ENCODE results near the gene RABEPK.
"Not testable (repeated sequence)": the region's sequence is repeated elsewhere in the genome, so short reads cannot be mapped to it uniquely, and the experiment has no call there.

Gene RABEPK

GRCh38 chr9:125200216-125201047 lies at the start of gene RABEPK:
TSS of gene RABEPK (plus strand) at chr9:125200542. CDS start at chr9:125203014, 2,472 bp downstream.
- Histone ChIP-seq H3K4me3 (ENCODE audit: low read length) (peak within 1 kb of the TSS; percentile 88), H3K4me1 (ENCODE audit: control insufficient read depth, insufficient read depth, low read length) (no peaks in the 10 kb centered on the region), H3K36me3 (ENCODE audit: control insufficient read depth, insufficient read depth, low read length) (no peaks in the 10 kb centered on the region; the same call in 1 of the 2 replicates), H3K9me3 (ENCODE audit: control insufficient read depth, insufficient read depth, low read length) (no peaks in the 10 kb centered on the region), H3K27me3 (ENCODE audit: control insufficient read depth, insufficient read depth, low read length) (no peaks in the 10 kb centered on the region), H3K27ac (ENCODE audit: low read length) (no peak within 1 kb of the TSS)
- WGBS (ENCODE audit: insufficient coverage, insufficient read length): no CpG with 5 or more reads among the region's 51 CpGs
- peak; percentile 89 for DNase-seq (ENCODE audit: low read depth, low spot score)

- DNase-seq (ENCODE audit: low read depth, low spot score): no peak
- Histone ChIP-seq H3K27me3 (ENCODE audit: control insufficient read depth, insufficient read depth, low read length) (no peaks in the 10 kb centered on the region), H3K4me1 (ENCODE audit: control insufficient read depth, insufficient read depth, low read length) (peaks cover 4% of the 10 kb centered on the region; the same call in 1 of the 2 replicates), H3K9me3 (ENCODE audit: control insufficient read depth, insufficient read depth, low read length) (no peaks in the 10 kb centered on the region), H3K36me3 (ENCODE audit: control insufficient read depth, insufficient read depth, low read length) (peaks cover 9% of the 10 kb centered on the region; the same call in 1 of the 2 replicates), H3K27ac (ENCODE audit: low read length) (no peak overlapping the region), H3K4me3 (ENCODE audit: low read length) (no peak overlapping the region)
- WGBS (ENCODE audit: insufficient coverage, insufficient read length): no CpG with 5 or more reads among the region's 2 CpGs
These were observed 48.6 kb upstream of the RABEPK start for GRCh38 chr9:125151730-125152129.

GRCh38 chr9:125153712-125154367 lies 46.5 kb upstream of the RABEPK start:
- WGBS (ENCODE audit: insufficient coverage, insufficient read length): no CpG with 5 or more reads among the region's 4 CpGs
- Histone ChIP-seq H3K27ac (ENCODE audit: low read length) (no peak overlapping the region), H3K4me1 (ENCODE audit: control insufficient read depth, insufficient read depth, low read length) (peaks cover 4% of the 10 kb centered on the region; the same call in 1 of the 2 replicates), H3K27me3 (ENCODE audit: control insufficient read depth, insufficient read depth, low read length) (no peaks in the 10 kb centered on the region), H3K4me3 (ENCODE audit: low read length) (no peak overlapping the region), H3K9me3 (ENCODE audit: control insufficient read depth, insufficient read depth, low read length) (no peaks in the 10 kb centered on the region), H3K36me3 (ENCODE audit: control insufficient read depth, insufficient read depth, low read length) (peaks cover 9% of the 10 kb centered on the region; the same call in 1 of the 2 replicates)
- no peak for DNase-seq (ENCODE audit: low read depth, low spot score)

- Histone ChIP-seq H3K4me1 (ENCODE audit: control insufficient read depth, insufficient read depth, low read length) (peaks cover 4% of the 10 kb centered on the region; the same call in 1 of the 2 replicates), H3K36me3 (ENCODE audit: control insufficient read depth, insufficient read depth, low read length) (peaks cover 2% of the 10 kb centered on the region; the same call in 1 of the 2 replicates), H3K27ac (ENCODE audit: low read length) (no peak overlapping the region), H3K4me3 (ENCODE audit: low read length) (no peak overlapping the region), H3K27me3 (ENCODE audit: control insufficient read depth, insufficient read depth, low read length) (no peaks in the 10 kb centered on the region), H3K9me3 (ENCODE audit: control insufficient read depth, insufficient read depth, low read length) (no peaks in the 10 kb centered on the region)
- DNase-seq (ENCODE audit: low read depth, low spot score): no peak
- WGBS (ENCODE audit: insufficient coverage, insufficient read length): no CpG with 5 or more reads among the region's 2 CpGs
These were observed 43.8 kb upstream of the RABEPK start for GRCh38 chr9:125156551-125156950.

- no peak for DNase-seq (ENCODE audit: low read depth, low spot score)
- no peaks in the 10 kb centered on the region for H3K36me3 ChIP-seq (ENCODE audit: control insufficient read depth, insufficient read depth, low read length)
- no peaks in the 10 kb centered on the region for H3K27me3 ChIP-seq (ENCODE audit: control insufficient read depth, insufficient read depth, low read length)
- H3K4me1 ChIP-seq (ENCODE audit: control insufficient read depth, insufficient read depth, low read length): no peaks in the 10 kb centered on the region
- no peak overlapping the region for H3K27ac ChIP-seq (ENCODE audit: low read length)
- H3K4me3 ChIP-seq (ENCODE audit: low read length): no peak overlapping the region
- no peaks in the 10 kb centered on the region for H3K9me3 ChIP-seq (ENCODE audit: control insufficient read depth, insufficient read depth, low read length)
These were observed 39.6 kb upstream of the RABEPK start for GRCh38 chr9:125160750-125161149.

GRCh38 chr9:125161284-125161918 lies 38.9 kb upstream of the RABEPK start:
- no peak for DNase-seq (ENCODE audit: low read depth, low spot score)
- H3K9me3 ChIP-seq (ENCODE audit: control insufficient read depth, insufficient read depth, low read length): no peaks in the 10 kb centered on the region

GRCh38 chr9:125162891-125163290 lies 37.5 kb upstream of the RABEPK start:
- DNase-seq (ENCODE audit: low read depth, low spot score); H3K36me3 ChIP-seq (ENCODE audit: control insufficient read depth, insufficient read depth, low read length): not testable (repeated sequence)
- WGBS (ENCODE audit: insufficient coverage, insufficient read length): no CpG with 5 or more reads among the region's 6 CpGs

More at GRCh38 chr9:125161284-125161918, 38.9 kb upstream of the RABEPK start:
- Histone ChIP-seq H3K27me3 (ENCODE audit: control insufficient read depth, insufficient read depth, low read length) (no peaks in the 10 kb centered on the region), H3K27ac (ENCODE audit: low read length) (no peak overlapping the region), H3K4me1 (ENCODE audit: control insufficient read depth, insufficient read depth, low read length) (no peaks in the 10 kb centered on the region), H3K4me3 (ENCODE audit: low read length) (no peak overlapping the region), H3K36me3 (ENCODE audit: control insufficient read depth, insufficient read depth, low read length) (no peaks in the 10 kb centered on the region)
- whole genome bisulfite sequencing (ENCODE audit: insufficient coverage, insufficient read length): no CpG with 5 or more reads among the region's 3 CpGs

GRCh38 chr9:125166762-125167161 lies 33.6 kb upstream of the RABEPK start:
- no CpG with 5 or more reads among the region's 2 CpGs for WGBS (ENCODE audit: insufficient coverage, insufficient read length)
- no peak overlapping the region for H3K4me3 ChIP-seq (ENCODE audit: low read length)
- no peaks in the 10 kb centered on the region for H3K27me3 ChIP-seq (ENCODE audit: control insufficient read depth, insufficient read depth, low read length)
- no peak overlapping the region for H3K27ac ChIP-seq (ENCODE audit: low read length)
- DNase-seq (ENCODE audit: low read depth, low spot score): no peak
- peaks cover 2% of the 10 kb centered on the region; the same call in 1 of the 2 replicates for H3K36me3 ChIP-seq (ENCODE audit: control insufficient read depth, insufficient read depth, low read length)
- H3K9me3 ChIP-seq (ENCODE audit: control insufficient read depth, insufficient read depth, low read length): no peaks in the 10 kb centered on the region
- no peaks in the 10 kb centered on the region for H3K4me1 ChIP-seq (ENCODE audit: control insufficient read depth, insufficient read depth, low read length)

More at GRCh38 chr9:125162891-125163290, 37.5 kb upstream of the RABEPK start:
- not testable (repeated sequence) for H3K27ac ChIP-seq (ENCODE audit: low read length); H3K4me1 ChIP-seq (ENCODE audit: control insufficient read depth, insufficient read depth, low read length); H3K4me3 ChIP-seq (ENCODE audit: low read length); H3K27me3 ChIP-seq (ENCODE audit: control insufficient read depth, insufficient read depth, low read length); H3K9me3 ChIP-seq (ENCODE audit: control insufficient read depth, insufficient read depth, low read length)

- H3K27ac ChIP-seq (ENCODE audit: low read length): no peak overlapping the region
- no peak overlapping the region for H3K4me3 ChIP-seq (ENCODE audit: low read length)
- no peaks in the 10 kb centered on the region for H3K27me3 ChIP-seq (ENCODE audit: control insufficient read depth, insufficient read depth, low read length)
- no peak for DNase-seq (ENCODE audit: low read depth, low spot score)
- no peaks in the 10 kb centered on the region for H3K9me3 ChIP-seq (ENCODE audit: control insufficient read depth, insufficient read depth, low read length)
- H3K36me3 ChIP-seq (ENCODE audit: control insufficient read depth, insufficient read depth, low read length): peaks cover 2% of the 10 kb centered on the region; the same call in 1 of the 2 replicates
- H3K4me1 ChIP-seq (ENCODE audit: control insufficient read depth, insufficient read depth, low read length): no peaks in the 10 kb centered on the region
These were observed 30.4 kb upstream of the RABEPK start for GRCh38 chr9:125169895-125170294.

GRCh38 chr9:125172031-125172755 lies 28.1 kb upstream of the RABEPK start:
- Histone ChIP-seq H3K27ac (ENCODE audit: low read length) (no peak overlapping the region), H3K9me3 (ENCODE audit: control insufficient read depth, insufficient read depth, low read length) (no peaks in the 10 kb centered on the region), H3K36me3 (ENCODE audit: control insufficient read depth, insufficient read depth, low read length) (peaks cover 2% of the 10 kb centered on the region; the same call in 1 of the 2 replicates), H3K27me3 (ENCODE audit: control insufficient read depth, insufficient read depth, low read length) (no peaks in the 10 kb centered on the region), H3K4me1 (ENCODE audit: control insufficient read depth, insufficient read depth, low read length) (no peaks in the 10 kb centered on the region), H3K4me3 (ENCODE audit: low read length) (no peak overlapping the region)
- DNase-seq (ENCODE audit: low read depth, low spot score): no peak
- no CpG with 5 or more reads among the region's 6 CpGs for WGBS (ENCODE audit: insufficient coverage, insufficient read length)

Data from iPS DF 6.9 (cell line).